ENCODE data around the gene KBTBD2.
A peak's percentile ranks its signal among the peaks of the same experiment; 100 is the strongest.
"Not testable (repeated sequence)": the region's sequence is repeated elsewhere in the genome, so short reads cannot be mapped to it uniquely, and the experiment has no call there.

KBTBD2 gene

DNA sequence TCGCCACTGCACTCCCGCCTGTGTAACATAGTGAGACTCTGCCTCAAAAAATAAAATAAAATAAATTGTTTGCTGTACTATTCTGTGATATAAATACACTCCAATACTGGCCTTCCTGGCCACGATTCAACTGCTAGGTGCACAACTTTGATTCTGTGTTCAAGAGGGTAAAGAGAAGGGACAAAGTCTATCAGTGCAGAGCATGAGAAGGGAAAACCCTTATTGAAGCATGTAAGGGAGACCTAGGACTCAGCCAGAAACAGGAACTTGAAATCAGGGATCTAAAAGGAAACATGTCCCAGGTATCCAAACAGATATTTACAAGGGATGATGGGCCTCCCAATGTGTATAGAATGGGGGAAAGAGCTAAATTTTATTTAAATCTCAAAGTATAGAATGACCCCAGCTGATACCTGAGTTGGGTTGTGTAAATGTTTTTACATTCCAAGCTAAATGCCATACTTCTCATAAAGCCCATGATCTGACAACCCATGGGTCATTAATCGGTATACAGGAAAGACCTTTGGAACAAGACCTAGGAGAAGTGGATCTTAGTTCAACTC is 9.0 kb upstream of the KBTBD2 start:
- Histone ChIP-seq H3K27me3 (no peaks in the 10 kb centered on the region), H3K4me1 (0 out of 20 replicates have a peak, but pooled peaks cover 0 to 3% (median 0%) of the 10 kb centered on the region in 10 experiments), H3K36me3 (no peaks in the 10 kb centered on the region), H4K20me1 (no peaks in the 10 kb centered on the region), H3K9ac (no peak overlapping the region), H3K4me2 (no peak overlapping the region), H3K4me3 (no peak overlapping the region), H3K9me3 (replicated peaks in 1 of 11) (no peaks in the 10 kb centered on the region), H3K27ac (no peak overlapping the region)
- TF ChIP-seq Cebpa-rat (IDR thresholded peaks at IDR 0.05) = no peak

DNA sequence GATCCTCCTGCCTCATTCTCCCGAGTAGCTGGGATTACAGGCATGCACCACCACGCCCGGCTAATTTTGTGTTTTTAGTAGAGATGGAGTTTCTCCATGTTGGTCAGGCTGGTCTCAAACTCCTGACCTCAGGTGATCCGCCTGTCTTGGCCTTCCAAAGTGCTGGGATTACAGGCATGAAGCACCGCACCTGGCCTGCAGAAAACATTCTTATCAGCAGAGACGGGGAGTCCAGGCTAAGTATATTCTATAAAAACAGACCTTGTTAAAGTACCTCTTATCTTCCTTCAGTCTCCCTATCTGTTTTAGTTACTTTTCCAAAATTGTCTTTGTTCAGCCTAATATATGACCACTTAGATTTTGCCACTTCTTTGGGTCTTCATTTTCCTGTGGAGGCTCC is 5.8 kb upstream of the KBTBD2 start:
- not testable (repeated sequence) for H3K27ac ChIP-seq; H3K4me2 ChIP-seq; H3K4me3 ChIP-seq; H3K9ac ChIP-seq; H3K9me3 ChIP-seq (replicated peaks in 1 of 11); H4K20me1 ChIP-seq; H3K36me3 ChIP-seq; H3K27me3 ChIP-seq
- peaks cover 15 to 24% (median 16%) of the 10 kb centered on the region in 10 experiments for H3K4me1 ChIP-seq

DNA sequence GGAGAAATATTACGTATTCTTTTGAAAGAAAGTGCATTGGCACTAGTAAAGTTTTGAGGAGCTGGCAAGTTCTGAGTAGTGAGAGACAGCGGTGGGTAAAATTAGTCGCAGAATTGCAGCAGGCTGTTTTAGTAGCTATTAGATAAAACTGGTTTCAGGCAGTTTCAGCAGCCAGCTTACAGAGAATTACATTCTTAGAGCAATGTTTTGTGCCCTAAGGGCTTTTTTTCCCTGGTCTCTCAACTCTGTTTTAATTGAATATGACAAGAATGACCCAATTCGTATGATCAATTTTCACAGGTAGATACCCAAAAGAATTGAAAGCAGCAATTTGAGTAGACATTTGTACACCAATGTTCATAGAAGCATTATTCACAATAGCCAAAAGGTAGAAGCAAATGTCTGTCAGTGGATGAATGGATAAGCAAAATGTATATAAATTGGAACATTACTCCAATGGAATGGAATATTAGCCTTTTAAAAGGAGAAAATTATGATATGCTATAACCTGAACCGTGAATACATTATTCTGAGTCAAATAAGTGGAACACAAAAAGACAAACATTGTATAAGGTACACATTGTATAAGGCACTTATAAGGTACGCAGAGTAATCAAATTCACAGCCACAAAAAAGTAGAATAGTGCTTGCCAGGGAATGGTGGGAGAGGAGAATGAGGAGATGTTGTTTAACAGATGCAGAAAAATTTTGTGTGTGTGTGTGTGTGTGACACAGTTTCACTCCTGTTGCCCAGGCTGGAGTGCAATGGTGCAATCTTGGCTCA is 5.2 kb upstream of the KBTBD2 start:
- no peak overlapping the region for H3K27ac ChIP-seq
- H3K9ac ChIP-seq = no peak overlapping the region
- H3K4me1 ChIP-seq = peaks cover 15 to 25% (median 17%) of the 10 kb centered on the region in 10 experiments
- no peak overlapping the region for H3K4me2 ChIP-seq
- no peaks in the 10 kb centered on the region for H4K20me1 ChIP-seq
- no peaks in the 10 kb centered on the region for H3K9me3 ChIP-seq (replicated peaks in 1 of 11)
- H3K27me3 ChIP-seq = no peaks in the 10 kb centered on the region
- no peak overlapping the region for H3K4me3 ChIP-seq
- TF ChIP-seq Cebpa-rat (IDR thresholded peaks at IDR 0.05) = no peak
- H3K36me3 ChIP-seq = no peaks in the 10 kb centered on the region

DNA sequence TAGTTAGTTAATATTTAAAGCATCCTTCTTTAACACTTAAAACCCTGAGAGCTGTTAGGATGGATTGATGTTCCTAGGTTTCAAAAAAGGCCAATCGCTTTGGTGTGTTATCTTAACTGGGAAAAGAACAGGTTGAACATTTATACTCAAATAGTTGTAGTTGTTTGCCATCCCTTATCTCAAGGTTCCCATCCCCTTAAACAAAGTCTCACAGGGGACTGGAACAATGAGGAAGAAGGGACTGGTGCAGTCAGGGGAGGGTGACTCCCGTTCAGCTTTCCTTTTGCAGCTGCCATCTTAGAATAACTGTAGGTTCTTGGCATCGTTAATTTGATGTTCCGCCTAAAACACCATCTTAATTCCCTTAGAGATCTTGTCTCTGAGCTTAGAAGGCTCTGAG is 2.6 kb upstream of the KBTBD2 start:
- no peak for TF ChIP-seq Cebpa-rat (IDR thresholded peaks at IDR 0.05)
- H4K20me1 ChIP-seq = peaks cover 11 to 18% (median 12%) of the 10 kb centered on the region in 11 experiments; a peak in 21 of 22 replicates
- no peaks in the 10 kb centered on the region for H3K9me3 ChIP-seq (replicated peaks in 1 of 11)
- peak overlapping the region in 6 of 11 experiments; percentile 68 to 98 (median 91); a peak in 8 of 22 replicates for H3K4me2 ChIP-seq
- H3K27ac ChIP-seq = peak overlapping the region in 1 of 11 experiments; percentile 100; a peak in 1 of 22 replicates
- no peak overlapping the region for H3K9ac ChIP-seq
- H3K4me1 ChIP-seq = peaks cover 24 to 32% (median 26%) of the 10 kb centered on the region in 10 experiments
- H3K4me3 ChIP-seq = no peak overlapping the region
- no peaks in the 10 kb centered on the region for H3K36me3 ChIP-seq
- no peaks in the 10 kb centered on the region for H3K27me3 ChIP-seq

DNA sequence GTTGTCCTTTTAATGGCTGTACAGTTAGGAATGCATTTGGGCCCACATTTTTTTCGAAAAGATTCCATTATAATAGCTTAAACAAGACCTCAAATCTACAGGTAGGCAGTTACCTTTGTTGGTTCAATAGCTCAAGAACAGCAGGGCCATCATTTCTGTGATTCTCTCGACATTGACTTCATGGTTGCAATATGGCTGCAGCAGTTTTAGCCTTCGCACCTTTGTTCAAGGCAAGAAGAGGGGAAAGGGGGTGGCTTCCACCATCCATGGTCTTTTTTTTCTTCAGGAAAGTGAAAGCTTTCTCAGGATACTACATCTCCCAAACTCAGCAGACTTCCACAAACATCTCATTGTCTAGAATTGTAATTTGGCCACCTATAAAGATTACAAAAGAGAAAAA is 2.2 kb upstream of the KBTBD2 start:
- H3K36me3 ChIP-seq = 0 out of 22 replicates have a peak, but pooled peaks cover 0 to under 1% (median 0%) of the 10 kb centered on the region in 11 experiments
- no peaks in the 10 kb centered on the region for H3K27me3 ChIP-seq
- no peaks in the 10 kb centered on the region for H3K9me3 ChIP-seq (replicated peaks in 1 of 11)
- H3K27ac ChIP-seq = peak overlapping the region in 8 of 11 experiments; percentile 94 to 100 (median 98); a peak in 14 of 22 replicates
- H3K4me2 ChIP-seq = peak overlapping the region; percentile 68 to 98 (median 91)
- H4K20me1 ChIP-seq = peaks cover 15 to 22% (median 17%) of the 10 kb centered on the region in 11 experiments
- TF ChIP-seq Cebpa-rat (IDR thresholded peaks at IDR 0.05) = no peak
- 0 out of 20 replicates have a peak overlapping the region, but pooled peaks of 1 of the 10 experiments have one; percentile 96 for H3K4me3 ChIP-seq
- peak overlapping the region in 6 of 11 experiments; percentile 94 to 100 (median 99); a peak in 9 of 22 replicates for H3K9ac ChIP-seq
- peaks cover 28 to 36% (median 31%) of the 10 kb centered on the region in 10 experiments for H3K4me1 ChIP-seq

DNA sequence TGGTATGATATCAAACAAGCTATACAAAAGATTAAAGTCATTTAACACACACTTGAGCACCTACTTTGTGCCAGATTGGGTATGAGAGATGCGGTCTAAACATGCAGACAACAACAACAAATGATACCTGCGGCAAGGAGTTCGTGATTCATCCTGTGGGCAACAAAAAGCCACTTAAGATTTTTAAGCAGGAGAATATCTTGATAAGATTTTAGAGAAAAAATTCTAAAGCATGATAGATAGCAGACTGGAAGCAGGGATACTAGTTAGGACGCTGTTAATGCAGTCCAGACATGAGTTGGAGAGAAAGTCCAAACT is 1.6 kb upstream of the KBTBD2 start:
- H3K4me3 ChIP-seq = peak overlapping the region; percentile 62 to 96 (median 92); a peak in 15 of 20 replicates
- no peaks in the 10 kb centered on the region for H3K9me3 ChIP-seq (replicated peaks in 1 of 11)

DNA sequence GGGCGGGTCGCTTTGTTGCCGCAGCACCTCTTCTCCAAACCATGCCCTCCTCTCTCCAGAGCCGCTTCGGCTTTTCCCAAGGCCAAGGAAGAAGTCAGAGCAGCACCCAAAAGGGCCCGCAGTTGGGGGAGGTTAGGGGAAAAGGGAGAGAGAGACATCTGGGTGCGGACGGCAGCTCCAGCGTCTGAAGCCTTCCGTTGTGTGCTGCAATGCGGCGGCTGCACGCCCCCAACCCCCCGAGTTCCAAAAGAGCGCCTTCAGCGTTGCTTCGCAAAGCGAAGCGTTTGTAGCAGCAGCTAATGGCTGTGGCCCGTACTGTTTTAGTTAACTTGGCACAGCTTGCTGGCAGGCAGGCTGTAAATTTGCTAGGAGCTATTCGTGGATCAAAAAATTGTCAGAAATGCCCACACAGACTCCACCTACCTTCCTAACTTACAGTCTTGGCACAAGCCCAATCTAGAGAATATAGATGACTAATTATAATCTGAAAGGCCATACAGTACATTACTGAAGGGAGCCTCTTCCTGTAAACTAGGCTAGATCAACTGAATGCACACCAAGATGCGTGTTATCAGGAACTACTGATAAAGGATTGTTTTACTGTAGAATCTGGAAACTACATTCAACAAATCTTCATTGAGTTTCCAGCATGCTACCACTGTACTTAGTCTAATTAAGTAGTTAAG is 1.1 kb upstream of the KBTBD2 start:
- Histone ChIP-seq H3K27me3 (no peaks in the 10 kb centered on the region), H3K9ac (peak overlapping the region; percentile 94 to 100 (median 99)), H3K9me3 (replicated peaks in 1 of 11) (no peaks in the 10 kb centered on the region), H3K36me3 (peaks cover 0 to 5% (median 0%) of the 10 kb centered on the region in 11 experiments; a peak in 1 of 22 replicates), H3K4me1 (peaks cover 39 to 47% (median 41%) of the 10 kb centered on the region in 10 experiments), H3K4me2 (peak overlapping the region; percentile 68 to 98 (median 91)), H3K27ac (peak overlapping the region; percentile 94 to 100 (median 98)), H3K4me3 (peak overlapping the region; percentile 62 to 96 (median 92)), H4K20me1 (peaks cover 26 to 33% (median 27%) of the 10 kb centered on the region in 11 experiments)
- TF ChIP-seq Cebpa-rat (IDR thresholded peaks at IDR 0.05) = no peak

More for the DNA sequence above, 1.6 kb upstream of the KBTBD2 start:
- H3K4me1 ChIP-seq = peaks cover 34 to 42% (median 36%) of the 10 kb centered on the region in 10 experiments
- peaks cover 0 to 5% (median 0%) of the 10 kb centered on the region in 11 experiments; a peak in 1 of 22 replicates for H3K36me3 ChIP-seq
- H4K20me1 ChIP-seq = peaks cover 21 to 28% (median 22%) of the 10 kb centered on the region in 11 experiments
- peak overlapping the region; percentile 68 to 98 (median 91) for H3K4me2 ChIP-seq
- H3K27me3 ChIP-seq = no peaks in the 10 kb centered on the region
- no peak for TF ChIP-seq Cebpa-rat (IDR thresholded peaks at IDR 0.05)
- H3K9ac ChIP-seq = peak overlapping the region; percentile 94 to 100 (median 99)
- H3K27ac ChIP-seq = peak overlapping the region; percentile 94 to 100 (median 98)

DNA sequence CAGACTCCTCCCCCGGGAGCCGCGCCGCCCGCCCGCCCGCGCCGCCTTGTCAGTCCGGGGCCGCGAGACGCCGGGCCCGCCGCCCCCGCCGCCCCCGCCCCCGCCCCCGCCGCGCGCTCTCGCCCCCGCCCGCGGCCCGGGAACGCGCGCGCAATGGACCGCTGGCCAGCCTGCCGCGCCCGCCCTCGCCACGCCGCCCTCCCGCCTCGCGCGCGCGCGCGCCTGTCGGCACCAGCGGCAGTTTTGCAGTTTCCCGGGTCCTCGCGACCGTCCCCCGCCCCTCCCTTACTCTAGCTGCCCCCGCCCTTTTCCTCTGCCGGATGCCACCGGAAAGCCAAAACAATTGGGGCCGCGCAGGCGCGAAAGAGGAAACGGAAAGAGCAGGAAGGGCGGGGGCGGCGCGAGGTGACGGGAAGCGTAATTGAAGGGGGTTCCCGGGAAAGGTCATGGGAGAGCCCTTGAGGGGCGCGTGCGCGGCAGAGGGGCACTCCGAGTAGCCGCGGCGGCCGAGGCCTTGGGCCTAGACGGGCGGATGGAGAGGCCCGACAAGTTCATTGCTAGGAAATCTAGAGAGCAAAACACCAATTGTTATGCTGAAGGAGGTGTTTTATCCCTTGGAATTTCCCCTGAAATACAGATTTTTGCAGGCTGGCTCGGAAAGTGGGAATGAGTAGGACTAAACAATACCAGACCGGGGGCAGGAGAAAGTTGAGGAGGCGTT is 400 bp upstream of the KBTBD2 start:
- Histone ChIP-seq H4K20me1 (peaks cover 33 to 40% (median 34%) of the 10 kb centered on the region in 11 experiments), H3K4me2 (peak overlapping the region; percentile 68 to 98 (median 91)), H3K9me3 (replicated peaks in 1 of 11) (no peaks in the 10 kb centered on the region), H3K9ac (peak overlapping the region; percentile 97 to 100 (median 99)), H3K27me3 (no peaks in the 10 kb centered on the region), H3K4me3 (peak overlapping the region; percentile 74 to 96 (median 92)), H3K36me3 (peaks cover 0 to 6% (median 0%) of the 10 kb centered on the region in 11 experiments; a peak in 3 of 22 replicates), H3K27ac (peak overlapping the region; percentile 94 to 100 (median 98)), H3K4me1 (peaks cover 42 to 54% (median 48%) of the 10 kb centered on the region in 10 experiments)
- TF ChIP-seq Cebpa-rat (IDR thresholded peaks at IDR 0.05) = no peak

All from BLaER1 treated with 17β-estradiol and CSF1 and Interleukin-3, amounts not matched to agents 10 nM and 100 nM (cell line).